ENCODE measurements around the gene SNX19. TPM values are rescaled to one million over a fixed set of nuclear protein-coding genes. Genes with fewer than 3 reads are reported as not detected.
A peak's percentile ranks its signal among the peaks of the same experiment; 100 is the strongest.

Gene SNX19
- total and polyA plus RNA-seq, 2 of the 4 experiments (the other 2 are of a cell fraction), result 35.9 to 113 TPM

DNA sequence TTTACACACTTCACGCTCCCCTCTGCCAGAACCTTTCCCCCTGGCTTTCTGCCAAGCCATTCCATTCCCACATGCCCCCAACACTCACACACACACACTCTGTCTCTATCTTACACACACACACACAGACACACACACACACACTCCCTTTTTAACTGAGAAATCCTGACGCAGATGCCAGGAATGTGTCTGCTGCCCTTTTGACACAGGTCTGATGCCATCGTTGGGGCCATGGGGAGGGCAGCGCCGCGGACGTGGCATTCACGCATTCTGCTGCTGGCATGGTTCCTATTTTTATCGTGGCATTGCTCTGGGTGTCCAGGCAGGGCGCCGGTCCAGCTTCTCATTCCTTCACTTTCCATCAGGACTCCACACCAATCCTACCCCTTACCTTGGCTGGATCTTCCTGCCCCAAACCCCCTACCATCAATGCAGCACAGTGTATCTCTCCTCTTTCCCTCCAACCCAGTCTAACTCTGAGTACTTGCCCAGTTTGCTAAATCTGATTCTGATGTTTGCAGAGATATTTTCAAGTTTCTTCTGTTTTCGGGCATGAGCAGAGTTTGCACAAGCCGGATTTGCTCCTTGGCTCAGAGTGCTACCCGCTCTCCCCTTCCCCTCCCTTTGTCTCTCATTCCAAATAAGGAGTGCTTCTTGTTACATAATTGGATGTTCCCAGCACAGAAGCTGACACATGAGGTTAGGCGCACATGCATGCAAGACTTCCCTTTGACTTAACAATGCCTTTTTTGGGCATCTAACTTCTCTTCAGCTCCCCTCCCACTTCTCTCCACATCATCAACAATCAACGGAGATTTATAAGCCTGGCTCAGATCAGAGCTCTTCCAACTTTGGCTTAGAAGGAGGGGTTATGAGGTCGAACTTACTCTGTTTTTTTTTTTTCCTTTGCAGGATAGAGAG, 18.8 kb downstream of the SNX19 start:
- peak overlapping the region; percentile 8; the same call in 1 of the 2 replicates for H3K4me3 ChIP-seq (ENCODE audit: insufficient read depth, low read depth, low read length)
- peaks cover 4% of the 10 kb centered on the region for H4K20me1 ChIP-seq (ENCODE audit: insufficient read depth, low read length)
- H3K56ac ChIP-seq (ENCODE audit: extremely low read depth, insufficient read depth, low read length), result peak overlapping the region; percentile 96
- peak overlapping the region; percentile 9 for H2AFZ ChIP-seq (replicated peaks; ENCODE audit: low read length, poor library complexity)
- no peaks in the 10 kb centered on the region for H3K9me3 ChIP-seq (ENCODE audit: control insufficient read depth, insufficient read depth, low read length)
- H4K91ac ChIP-seq (ENCODE audit: insufficient read depth, low read depth, low read length), result peak overlapping the region; percentile 98
- POLR2A ChIA-PET (ENCODE audit: unreplicated experiment), result interaction anchor here (0.6 to 1.1 kb wide), 3 partner anchors 11 to 1904 kb away, joined by 3 to 5 read pairs (median 4); no protein-coding TSS in a partner anchor
- 4% methylated on average over 12 of the region's 17 CpGs; no CpG with 5 or more reads in 1 of the 2 experiments for WGBS, 2 experiments (ENCODE audit: extremely low coverage in 2 of 2, insufficient read length in 1 of 2)
- in situ Hi-C loops (cut with MboI; ENCODE audit: low sequenced_read_pairs) (loop anchor here (10.0 kb wide), 1 partner anchor 693 kb away; no protein-coding TSS in a partner anchor), dilution Hi-C loops (cut with HindIII; ENCODE audit: low sequenced_read_pairs, unreplicated experiment) (no loop called here), intact Hi-C loops (cut with micrococcal nuclease) (no loop called here)
- H3K27ac ChIP-seq (ENCODE audit: insufficient read depth, low read length), result peak overlapping the region; percentile 85
- peak overlapping the region; percentile 74 to 97 for H4K8ac ChIP-seq (ENCODE audit: low read depth in 2 of 2, low read length in 2 of 2)
- DNase-seq (peak; percentile 99), ATAC-seq (ENCODE audit: low read depth) (peak; percentile 82)
- H3K27me3 ChIP-seq (ENCODE audit: control insufficient read depth, insufficient read depth, low read length), result no peaks in the 10 kb centered on the region
- peaks cover 35% of the 10 kb centered on the region for H3K36me3 ChIP-seq (ENCODE audit: control insufficient read depth, insufficient read depth, low read length)
- H2AK9ac ChIP-seq (replicated peaks; ENCODE audit: low read depth, low read length, poor library complexity), result peak overlapping the region; percentile 59
- H2BK120ac ChIP-seq (ENCODE audit: low read depth, low read length), result peak overlapping the region; percentile 95
- peak overlapping the region; percentile 82 for H3K14ac ChIP-seq (replicated peaks; ENCODE audit: low read depth, low read length)
- H3K9ac ChIP-seq (ENCODE audit: low read depth, low read length), result peak overlapping the region; percentile 62
- H3K4me1 ChIP-seq (ENCODE audit: control insufficient read depth, insufficient read depth, low read length), result peaks cover 17% of the 10 kb centered on the region
- H3K79me1 ChIP-seq (ENCODE audit: low read depth in 1 of 2, low read length in 2 of 2), result peaks cover 23% of the 10 kb centered on the region in 2 experiments
- H4K5ac ChIP-seq (ENCODE audit: low read depth, low read length), result peak overlapping the region; percentile 80
- peaks cover 14% of the 10 kb centered on the region for H3K9me1 ChIP-seq (ENCODE audit: insufficient read depth, low read length)
- H3K18ac ChIP-seq (ENCODE audit: low read depth, low read length), result peak overlapping the region; percentile 89
- peak overlapping the region; percentile 95 for H3K4ac ChIP-seq (ENCODE audit: low read depth, low read length)
- no TSS peak for BruUV-seq (replicated peaks)
- peak overlapping the region; percentile 63 for H3K4me2 ChIP-seq (ENCODE audit: low read depth, low read length)
- H2BK5ac ChIP-seq (ENCODE audit: low read depth, low read length, poor library complexity, severe bottlenecking), result peak overlapping the region; percentile 87
- peak overlapping the region; percentile 89 for H2AK5ac ChIP-seq (ENCODE audit: low read depth, low read length)
- peak overlapping the region; percentile 75; the same call in 2 of the 3 replicates for H2BK15ac ChIP-seq (ENCODE audit: low read depth, low read length)
- CTCF ChIA-PET, result interaction anchor here (0.8 to 1.7 kb wide), 3 partner anchors 19 to 469 kb away, joined by 3 to 4 read pairs (median 4); partner anchors contain the start of genes ADAMTS8 and SNX19
- peak overlapping the region; percentile 86 for H3K23ac ChIP-seq (ENCODE audit: low read depth, low read length)
- peak overlapping the region; percentile 82 for H2BK20ac ChIP-seq (ENCODE audit: low read depth, low read length)
- TF ChIP-seq, protein P1, sequence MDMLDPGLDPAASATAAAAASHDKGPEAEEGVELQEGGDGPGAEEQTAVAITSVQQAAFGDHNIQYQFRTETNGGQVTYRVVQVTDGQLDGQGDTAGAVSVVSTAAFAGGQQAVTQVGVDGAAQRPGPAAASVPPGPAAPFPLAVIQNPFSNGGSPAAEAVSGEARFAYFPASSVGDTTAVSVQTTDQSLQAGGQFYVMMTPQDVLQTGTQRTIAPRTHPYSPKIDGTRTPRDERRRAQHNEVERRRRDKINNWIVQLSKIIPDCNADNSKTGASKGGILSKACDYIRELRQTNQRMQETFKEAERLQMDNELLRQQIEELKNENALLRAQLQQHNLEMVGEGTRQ (IDR thresholded peaks at IDR 0.05; ENCODE audit: low read depth, low read length), result no peak
- TF ChIP-seq RFX5 (IDR thresholded peaks at IDR 0.05; ENCODE audit: low read depth, low read length) (no peak; the same call in 1 of the 2 replicates), RAD21 (IDR thresholded peaks at IDR 0.05; ENCODE audit: low read length) (no peak), CTCF (conservative IDR thresholded peaks at IDR 0.05; ENCODE audit: low read depth, low read length) (no peak), MAZ (IDR thresholded peaks at IDR 0.05; ENCODE audit: borderline replicate concordance, low read depth, low read length) (peak; percentile 83; the same call in 1 of the 2 replicates), MAFK (IDR thresholded peaks at IDR 0.05; ENCODE audit: low read depth, low read length) (no peak), RCOR1 (IDR thresholded peaks at IDR 0.05; ENCODE audit: insufficient replicate concordance, low read length) (no peak), CHD1 (IDR thresholded peaks at IDR 0.05; ENCODE audit: low read depth, low read length) (no peak), POLR2A (IDR thresholded peaks at IDR 0.05; ENCODE audit: low read depth, low read length) (peak; percentile 46; the same call in 1 of the 2 replicates), MXI1 (IDR thresholded peaks at IDR 0.05; ENCODE audit: borderline replicate concordance, low read depth, low read length) (peak; percentile 73; the same call in 1 of the 2 replicates), CEBPB (IDR thresholded peaks at IDR 0.05; ENCODE audit: low read depth, low read length) (peak; percentile 87), SMC3 (IDR thresholded peaks at IDR 0.05; ENCODE audit: low read depth, low read length) (no peak), FOS (IDR thresholded peaks at IDR 0.05; ENCODE audit: low read depth, low read length) (peak; percentile 95), NFE2L2 (IDR thresholded peaks at IDR 0.05; ENCODE audit: low read depth, low read length) (peak; percentile 42), BHLHE40 (IDR thresholded peaks at IDR 0.05; ENCODE audit: low read depth, low read length) (peak; percentile 85)
